ENCODE measurements around the gene CORO1C.

- TF ChIP-seq HNF4A (conservative IDR thresholded peaks at IDR 0.05) (no peak), JUND (IDR thresholded peaks at IDR 0.05) (no peak), EGR1 (IDR thresholded peaks at IDR 0.05; ENCODE audit: low read depth in 2 of 2) (no peak)
- TF ChIP-seq, protein P1, sequence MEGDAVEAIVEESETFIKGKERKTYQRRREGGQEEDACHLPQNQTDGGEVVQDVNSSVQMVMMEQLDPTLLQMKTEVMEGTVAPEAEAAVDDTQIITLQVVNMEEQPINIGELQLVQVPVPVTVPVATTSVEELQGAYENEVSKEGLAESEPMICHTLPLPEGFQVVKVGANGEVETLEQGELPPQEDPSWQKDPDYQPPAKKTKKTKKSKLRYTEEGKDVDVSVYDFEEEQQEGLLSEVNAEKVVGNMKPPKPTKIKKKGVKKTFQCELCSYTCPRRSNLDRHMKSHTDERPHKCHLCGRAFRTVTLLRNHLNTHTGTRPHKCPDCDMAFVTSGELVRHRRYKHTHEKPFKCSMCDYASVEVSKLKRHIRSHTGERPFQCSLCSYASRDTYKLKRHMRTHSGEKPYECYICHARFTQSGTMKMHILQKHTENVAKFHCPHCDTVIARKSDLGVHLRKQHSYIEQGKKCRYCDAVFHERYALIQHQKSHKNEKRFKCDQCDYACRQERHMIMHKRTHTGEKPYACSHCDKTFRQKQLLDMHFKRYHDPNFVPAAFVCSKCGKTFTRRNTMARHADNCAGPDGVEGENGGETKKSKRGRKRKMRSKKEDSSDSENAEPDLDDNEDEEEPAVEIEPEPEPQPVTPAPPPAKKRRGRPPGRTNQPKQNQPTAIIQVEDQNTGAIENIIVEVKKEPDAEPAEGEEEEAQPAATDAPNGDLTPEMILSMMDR (IDR thresholded peaks at IDR 0.05; ENCODE audit: low read depth, low read length, missing input control), result no peak
- TF ChIP-seq, protein P2, sequence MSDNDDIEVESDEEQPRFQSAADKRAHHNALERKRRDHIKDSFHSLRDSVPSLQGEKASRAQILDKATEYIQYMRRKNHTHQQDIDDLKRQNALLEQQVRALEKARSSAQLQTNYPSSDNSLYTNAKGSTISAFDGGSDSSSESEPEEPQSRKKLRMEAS (IDR thresholded peaks at IDR 0.05), result no peak
Measured at GRCh38 chr12:108690542-108691174, 40.7 kb downstream of the CORO1C start.

All from liver (tissue), 3 donors.